T-helper 22 cell (primary cell): ENCODE results near the gene EFCAB6.

ENCODE experiments used
- DNase-seq: peaks from one replicate; pipeline ENCODE4 v3.0.0-alpha.2; 2020; ENCODE audit warnings: low read depth

Gene EFCAB6

GRCh38 chr22:43818981-43819380, 6.9 kb upstream of the EFCAB6 start:
- no peak for DNase-seq

GRCh38 chr22:43817402-43817801, 5.3 kb upstream of the EFCAB6 start:
- no peak for DNase-seq

GRCh38 chr22:43814264-43814663, 2.2 kb upstream of the EFCAB6 start:
- no peak for DNase-seq

- no peak for DNase-seq
Observed at GRCh38 chr22:43812890-43813289, 785 bp upstream of the EFCAB6 start.

- no peak for DNase-seq
Observed at GRCh38 chr22:43811777-43812148, 342 bp downstream of the EFCAB6 start.

- DNase-seq, result no peak
Observed at GRCh38 chr22:43802897-43803495, 9.1 kb downstream of the EFCAB6 start.

GRCh38 chr22:43800970-43801369, 11.1 kb downstream of the EFCAB6 start:
- no peak for DNase-seq

- DNase-seq, result no peak
Observed at GRCh38 chr22:43798492-43798891, 13.6 kb downstream of the EFCAB6 start.

GRCh38 chr22:43796567-43796966, 15.5 kb downstream of the EFCAB6 start:
- DNase-seq, result no peak

- DNase-seq, result no peak
Observed at GRCh38 chr22:43795320-43795719, 16.8 kb downstream of the EFCAB6 start.

GRCh38 chr22:43792905-43793304, 19.2 kb downstream of the EFCAB6 start:
- DNase-seq, result no peak

GRCh38 chr22:43789452-43789851, 22.7 kb downstream of the EFCAB6 start:
- no peak for DNase-seq

- no peak for DNase-seq
Observed at GRCh38 chr22:43783777-43784176, 28.3 kb downstream of the EFCAB6 start.

- DNase-seq, result no peak
Observed at GRCh38 chr22:43782448-43782847, 29.7 kb downstream of the EFCAB6 start.

- DNase-seq, result no peak
Observed at GRCh38 chr22:43777286-43777685, 34.8 kb downstream of the EFCAB6 start.

- no peak for DNase-seq
Observed at GRCh38 chr22:43776081-43776670, 35.9 kb downstream of the EFCAB6 start.

- no peak for DNase-seq
Observed at GRCh38 chr22:43774318-43774915, 37.7 kb downstream of the EFCAB6 start.

GRCh38 chr22:43772831-43773230, 39.3 kb downstream of the EFCAB6 start:
- DNase-seq, result no peak

GRCh38 chr22:43755452-43755851, 56.7 kb downstream of the EFCAB6 start:
- DNase-seq, result no peak

- DNase-seq, result no peak
Observed at GRCh38 chr22:43755011-43755410, 57.1 kb downstream of the EFCAB6 start.

GRCh38 chr22:43754176-43754575, 57.9 kb downstream of the EFCAB6 start:
- DNase-seq, result no peak

- no peak for DNase-seq
Observed at GRCh38 chr22:43753688-43754087, 58.4 kb downstream of the EFCAB6 start.

- DNase-seq, result no peak
Observed at GRCh38 chr22:43750751-43751150, 61.4 kb downstream of the EFCAB6 start.

GRCh38 chr22:43749473-43749872, 62.6 kb downstream of the EFCAB6 start:
- DNase-seq, result no peak
